Measurements from ENCODE around the gene CALM1.

GRCh38 chr14:90368946-90369721 is 27.7 kb upstream of the CALM1 start:
- TF ChIP-seq CTCF (tag by site-specific recombination; IDR thresholded peaks at IDR 0.05), result peak; percentile 38; the same call in 1 of the 2 replicates
- no peak for TF ChIP-seq ZNF324 (tag by site-specific recombination; IDR thresholded peaks at IDR 0.05)
- no peak for TF ChIP-seq REST (tag by site-specific recombination; IDR thresholded peaks at IDR 0.05)
- TF ChIP-seq ZNF513 (tag by site-specific recombination; IDR thresholded peaks at IDR 0.05), result no peak

Measured in HEK293 (cell line).